K562 (cell line): ENCODE results near the gene C3. TPM values are rescaled to one million over a fixed set of nuclear protein-coding genes. Genes with fewer than 3 reads are reported as not detected.

Source experiments
- ARNT ChIP-seq, 2 experiments: fragments of 450-650 bp; IDR thresholded peaks; 2 replicates each; pipeline ENCODE4 v1.6.1; 2016; ENCODE audit warnings: mild to moderate bottlenecking in 1 of 2
- CBFB ChIP-seq: sonication (generic); formaldehyde crosslinking; IDR thresholded peaks from 2 replicates; pipeline ENCODE4 v1.4.0; 2020; ENCODE audit warnings: mild to moderate bottlenecking, missing genetic modification reagents
- CLOCK ChIP-seq: fragments of 250-450 bp; sonication (Bioruptor Pico); IDR thresholded peaks from 2 replicates; pipeline ENCODE4 v1.4.0; 2020; ENCODE audit warnings: mild to moderate bottlenecking, moderate library complexity, borderline replicate concordance
- CTCFL ChIP-seq: IDR thresholded peaks from 2 replicates; pipeline ENCODE4 v1.6.1; 2011; ENCODE audit warnings: borderline replicate concordance, low read depth, mild to moderate bottlenecking, moderate library complexity, low read length; ENCODE audit not compliant: insufficient read depth, poor library complexity, severe bottlenecking
- FOXM1 ChIP-seq, 2 experiments: fragments of 450-650 bp in 1 of 2; sonication (generic) in 1 of 2; formaldehyde crosslinking in 1 of 2; IDR thresholded peaks; 2 replicates each; pipeline versions ENCODE4 v1.6.1 to v1.9.0; 2017 to 2022; ENCODE audit warnings: low read depth in 2 of 2, mild to moderate bottlenecking in 2 of 2, missing genetic modification reagents in 1 of 2, moderate library complexity in 1 of 2
- GABPA ChIP-seq: fragments of 200-800 bp; sonication (Bioruptor generic); conservative IDR thresholded peaks from 2 replicates; pipeline ENCODE4 v1.6.1; 2016; ENCODE audit warnings: low read depth, missing genetic modification characterization, missing compliant biosample characterization
- GATAD2B ChIP-seq: fragments of 450-650 bp; IDR thresholded peaks from 2 replicates; pipeline ENCODE4 v1.6.1; 2017; ENCODE audit warnings: mild to moderate bottlenecking, borderline replicate concordance
- GTF2B ChIP-seq: IDR thresholded peaks from 2 replicates; pipeline ENCODE4 v1.6.1; 2011; ENCODE audit not compliant: insufficient read length; ENCODE audit errors: extremely low read depth
- HES1 ChIP-seq: fragments of 450-650 bp; IDR thresholded peaks from 2 replicates; pipeline ENCODE4 v1.6.1; 2016; ENCODE audit warnings: low read depth, mild to moderate bottlenecking, moderate library complexity
- LEF1 ChIP-seq: fragments of 450-650 bp; IDR thresholded peaks from 2 replicates; pipeline ENCODE4 v1.6.1; 2016; ENCODE audit warnings: mild to moderate bottlenecking
- PYGO2 ChIP-seq: fragments of 450-650 bp; IDR thresholded peaks from 2 replicates; pipeline ENCODE4 v1.6.1; 2016; ENCODE audit warnings: mild to moderate bottlenecking, missing genetic modification characterization, moderate library complexity, missing compliant biosample characterization
- RFX5 ChIP-seq: IDR thresholded peaks from 2 replicates; pipeline ENCODE4 v1.6.1; 2011; ENCODE audit warnings: low read depth, mild to moderate bottlenecking, improper control_type of control experiment, low read length
- SRSF9 ChIP-seq: fragments of 200-400 bp; formaldehyde crosslinking; IDR thresholded peaks from 2 replicates; pipeline ENCODE4 v1.6.1; 2017; ENCODE audit warnings: low read depth, low read length, borderline replicate concordance
- XRCC4 ChIP-seq: IDR thresholded peaks from one replicate; pipeline ENCODE4 v1.6.1; 2011; ENCODE audit not compliant: insufficient read depth, insufficient read length; ENCODE audit errors: extremely low read depth
- ZNF232 ChIP-seq: sonication (generic); formaldehyde crosslinking; IDR thresholded peaks from 2 replicates; pipeline ENCODE4 v1.8.0; 2022; ENCODE audit warnings: mild to moderate bottlenecking, missing genetic modification reagents
- ZNF395 ChIP-seq: fragments of 200-800 bp; sonication (Bioruptor generic); IDR thresholded peaks from 2 replicates; pipeline ENCODE4 v1.6.1; 2017; ENCODE audit warnings: missing genetic modification characterization, missing compliant biosample characterization
- ZNF586 ChIP-seq: fragments of 450-650 bp; formaldehyde crosslinking; conservative IDR thresholded peaks from 2 replicates; pipeline ENCODE4 v1.4.0; 2020; ENCODE audit warnings: mild to moderate bottlenecking, moderate library complexity
- ZNF696 ChIP-seq: fragments of 250-450 bp; sonication (Bioruptor Pico); conservative IDR thresholded peaks from 2 replicates; pipeline ENCODE4 v1.4.0; 2020; ENCODE audit warnings: mild to moderate bottlenecking, moderate library complexity
- ZNF75A ChIP-seq: fragments of 450-650 bp; formaldehyde crosslinking; IDR thresholded peaks from 2 replicates; pipeline ENCODE4 v1.4.0; 2020; ENCODE audit warnings: mild to moderate bottlenecking
- polyA plus RNA-seq, 8 experiments: library from polyadenylated mRNA; depleted of rRNA in 4 of 8; stranded (reverse) in 5 of 8; unstranded in 3 of 8; fragments of >200 nt; fragmentation: Nextera tagmentation in 2 of 8; fragmentation: Illumina TruSeq in 1 of 8; extraction: Ambion mirVana in 2 of 8; extraction: Trizol in 1 of 8; gene quantifications; 2 replicates each; pipeline versions ENCODE4 v1.2.1 to v1.2.3, GENCODE V29; 2011 to 2014; ENCODE audit warnings: inconsistent platforms in 1 of 8, missing spikeins in 1 of 8
- total RNA-seq, 7 experiments: library from RNA; depleted of rRNA in 6 of 7; stranded (reverse); fragments of >200 nt in 6 of 7; fragmentation: Illumina TruSeq in 2 of 7; extraction: Trizol in 2 of 7; gene quantifications; 2 replicates each; pipeline versions ENCODE4 v1.2.1 to v1.2.3, GENCODE V29; 2011 to 2021; ENCODE audit warnings: low replicate concordance in 1 of 7

Gene C3
- total and polyA plus RNA-seq, 9 of the 15 experiments (the other 6 are each of a cell fraction or from before 2014, with no cell fraction given) = 0.59 to 10.6 (median 2.2) TPM

GRCh38 chr19:6737284-6737872 is 16.9 kb upstream of the C3 start, which contains the start of gene GPR108 (continued):
- TF ChIP-seq ZNF395 (CRISPR knock-in tag) (no peak), SRSF9 (no peak), ZNF75A (CRISPR knock-in tag) (no peak), RFX5 (peak; percentile 56; the same call in 1 of the 2 replicates), ZNF232 (no peak), ZNF586 (no peak), GATAD2B (no peak), CBFB (no peak), LEF1 (no peak), GABPA (tag) (no peak), ZNF696 (CRISPR knock-in tag) (no peak), PYGO2 (tag) (no peak), GTF2B (no peak), CLOCK (CRISPR knock-in tag) (no peak), CTCFL (no peak), HES1 (no peak), FOXM1 (IDR thresholded peaks at IDR 0.05; ENCODE audit: low read depth) (peak; percentile 78), FOXM1 (CRISPR knock-in tag; IDR thresholded peaks at IDR 0.05; ENCODE audit: low read depth) (no peak), ARNT (IDR thresholded peaks at IDR 0.05) (no peak), XRCC4 (no peak)
